ENCODE results near the gene RET. TPM values are rescaled to one million over a fixed set of nuclear protein-coding genes. Genes with fewer than 3 reads are reported as not detected.

RET gene
- total RNA-seq, 4 donors from 2014 or later: 0.79 to 1.3 (median 0.96) TPM

GRCh38 chr10:43125274-43125845, 48.5 kb downstream of the RET start:
- TF ChIP-seq CTCF (IDR thresholded peaks at IDR 0.05): no peak
- ATAC-seq (ENCODE audit: low FRiP score) (no peak), DNase-seq (ENCODE audit: low spot score) (no peak)

- no peak for DNase-seq (ENCODE audit: low spot score)
- ATAC-seq (ENCODE audit: low FRiP score): no peak
- no peak for TF ChIP-seq CTCF (IDR thresholded peaks at IDR 0.05)
Measured at GRCh38 chr10:43125881-43126731, 49.2 kb downstream of the RET start.

GRCh38 chr10:43126759-43127424, 50.0 kb downstream of the RET start:
- no peak for DNase-seq (ENCODE audit: low spot score)
- TF ChIP-seq CTCF (IDR thresholded peaks at IDR 0.05): no peak
- ATAC-seq (ENCODE audit: low FRiP score): no peak

GRCh38 chr10:43127442-43127841, 50.6 kb downstream of the RET start:
- DNase-seq (ENCODE audit: low spot score) (no peak), ATAC-seq (ENCODE audit: low FRiP score) (no peak)
- TF ChIP-seq CTCF (IDR thresholded peaks at IDR 0.05): no peak

- TF ChIP-seq CTCF (IDR thresholded peaks at IDR 0.05): no peak
- ATAC-seq (ENCODE audit: low FRiP score) (no peak), DNase-seq (ENCODE audit: low spot score) (no peak)
Measured at GRCh38 chr10:43128331-43128730, 51.5 kb downstream of the RET start.

- no peak for DNase-seq (ENCODE audit: low spot score)
- ATAC-seq (ENCODE audit: low FRiP score): peak; percentile 33
- no peak for TF ChIP-seq CTCF (IDR thresholded peaks at IDR 0.05)
Measured at GRCh38 chr10:43128958-43129706, 52.3 kb downstream of the RET start.
